Measurements from ENCODE around the gene UBE2L5.
A peak's percentile ranks its signal among the peaks of the same experiment; 100 is the strongest.

UBE2L5 gene

GRCh38 chr13:30422054-30422839 is at the start of gene UBE2L5:
Gene UBE2L5, plus strand, starts transcription at chr13:30422493. Its CDS starts 5,498 bp downstream, at chr13:30427991.
- peak; percentile 6 for DNase-seq

GRCh38 chr13:30373727-30374126 is 48.6 kb upstream of the UBE2L5 start:
- no peak for DNase-seq

- no peak for DNase-seq
Observed at GRCh38 chr13:30375265-30375835, 46.9 kb upstream of the UBE2L5 start.

- DNase-seq, result peak; percentile 14
Observed at GRCh38 chr13:30376426-30377311, 45.6 kb upstream of the UBE2L5 start.

GRCh38 chr13:30377312-30377685 is 45.0 kb upstream of the UBE2L5 start:
- no peak for DNase-seq

- no peak for DNase-seq
Observed at GRCh38 chr13:30378191-30378590, 44.1 kb upstream of the UBE2L5 start.

GRCh38 chr13:30381049-30381448 is 41.2 kb upstream of the UBE2L5 start:
- no peak for DNase-seq

- no peak for DNase-seq
Observed at GRCh38 chr13:30382836-30383525, 39.3 kb upstream of the UBE2L5 start.

- DNase-seq, result no peak
Observed at GRCh38 chr13:30388406-30389283, 33.6 kb upstream of the UBE2L5 start.

GRCh38 chr13:30391956-30392680 is 30.2 kb upstream of the UBE2L5 start:
- DNase-seq, result no peak

- DNase-seq, result no peak
Observed at GRCh38 chr13:30392681-30393045, 29.6 kb upstream of the UBE2L5 start.

GRCh38 chr13:30394751-30395191 is 27.5 kb upstream of the UBE2L5 start:
- DNase-seq, result no peak

- DNase-seq, result peak; percentile 67
Observed at GRCh38 chr13:30395192-30396158, 26.8 kb upstream of the UBE2L5 start.

- no peak for DNase-seq
Observed at GRCh38 chr13:30396434-30397075, 25.7 kb upstream of the UBE2L5 start.

GRCh38 chr13:30398601-30399072 is 23.7 kb upstream of the UBE2L5 start:
- DNase-seq, result no peak

GRCh38 chr13:30400376-30400775 is 21.9 kb upstream of the UBE2L5 start:
- no peak for DNase-seq

- DNase-seq, result no peak
Observed at GRCh38 chr13:30401347-30401746, 20.9 kb upstream of the UBE2L5 start.

GRCh38 chr13:30403456-30403855 is 18.8 kb upstream of the UBE2L5 start:
- DNase-seq, result no peak

GRCh38 chr13:30404207-30404606 is 18.1 kb upstream of the UBE2L5 start:
- no peak for DNase-seq
